HL-60/S4 (cell line): ENCODE data around the gene MRPL54.

Experiments used
- in situ Hi-C: fragments of 300-500 bp; cut with MboI; formaldehyde crosslinking; loops from 2 replicates; pipeline ENCODE4 v1.14.3; 2022; ENCODE audit warnings: low sequenced_read_pairs

The MRPL54 gene

GRCh38 chr19:3767050-3767449 lies 4.6 kb downstream of the MRPL54 start:
- in situ Hi-C loops: no loop called here

GRCh38 chr19:3768015-3768747 lies 5.7 kb downstream of the MRPL54 start:
- in situ Hi-C loops: no loop called here

- in situ Hi-C loops: no loop called here
Measured at GRCh38 chr19:3768748-3769099, 6.2 kb downstream of the MRPL54 start.

- in situ Hi-C loops: no loop called here
Measured at GRCh38 chr19:3769494-3769893, 7.0 kb downstream of the MRPL54 start.

- in situ Hi-C loops: no loop called here
Measured at GRCh38 chr19:3770136-3770999, 7.9 kb downstream of the MRPL54 start.

- in situ Hi-C loops: no loop called here
Measured at GRCh38 chr19:3771000-3771905, 8.8 kb downstream of the MRPL54 start.

GRCh38 chr19:3771906-3772455 lies 9.5 kb downstream of the MRPL54 start, which contains the start of gene RAX2:
RAX2 (minus strand) TSS chr19:3772228; CDS start chr19:3771742, 486 bp downstream.
- in situ Hi-C loops: no loop called here

GRCh38 chr19:3773814-3774515 lies 11.5 kb downstream of the MRPL54 start:
- in situ Hi-C loops: no loop called here

- in situ Hi-C loops: no loop called here
Measured at GRCh38 chr19:3774621-3775373, 12.3 kb downstream of the MRPL54 start.

- in situ Hi-C loops: no loop called here
Measured at GRCh38 chr19:3775374-3775711, 12.9 kb downstream of the MRPL54 start.

GRCh38 chr19:3775831-3776230 lies 13.3 kb downstream of the MRPL54 start:
- in situ Hi-C loops: no loop called here

- in situ Hi-C loops: no loop called here
Measured at GRCh38 chr19:3776479-3777040, 14.1 kb downstream of the MRPL54 start.

GRCh38 chr19:3778104-3778867 lies 15.8 kb downstream of the MRPL54 start:
- in situ Hi-C loops: no loop called here

GRCh38 chr19:3778899-3779723 lies 16.6 kb downstream of the MRPL54 start:
- in situ Hi-C loops: no loop called here

GRCh38 chr19:3780786-3781304 lies 18.4 kb downstream of the MRPL54 start:
- in situ Hi-C loops: no loop called here

GRCh38 chr19:3781603-3782002 lies 19.1 kb downstream of the MRPL54 start:
- in situ Hi-C loops: no loop called here

- in situ Hi-C loops: no loop called here
Measured at GRCh38 chr19:3782330-3782729, 19.8 kb downstream of the MRPL54 start.
